GM08714 (cell line): Measurements from ENCODE around the gene ZNF91.
"Not testable (repeated sequence)": the region's sequence is repeated elsewhere in the genome, so short reads cannot be mapped to it uniquely, and the experiment has no call there.

ENCODE experiments used
- H3K4me3 ChIP-seq: fragments of 200-500 bp; sonication (Bioruptor generic); 2 replicates; pipeline ENCODE4 v1.5.1; 2014; ENCODE audit warnings: mild to moderate bottlenecking, low read length, inconsistent platforms
- ZNF274 ChIP-seq: IDR thresholded peaks from 2 replicates; pipeline ENCODE4 v1.6.1; 2012; ENCODE audit warnings: mild to moderate bottlenecking, low read depth, low read length

Gene ZNF91

DNA sequence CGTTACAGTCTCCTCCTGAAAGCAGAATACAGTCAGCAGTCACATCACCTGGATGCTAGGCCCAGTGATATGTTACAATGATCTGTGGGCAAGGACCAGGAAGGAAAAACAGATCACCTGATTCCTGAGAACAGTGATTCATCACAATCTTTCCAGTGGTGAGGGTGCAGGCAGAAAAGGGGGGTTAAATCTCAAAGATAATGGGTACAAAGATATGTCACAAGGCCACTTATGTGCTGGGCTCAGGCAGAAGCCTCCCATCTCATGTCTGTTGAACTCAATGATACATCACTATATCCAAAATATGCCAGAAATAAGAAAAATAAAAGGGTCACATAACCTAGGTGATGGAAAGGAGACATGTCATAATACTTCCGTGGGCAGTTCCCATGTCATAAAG, 10.8 kb upstream of the ZNF91 start:
- TF ChIP-seq ZNF274: no peak
- H3K4me3 ChIP-seq: no peak overlapping the region

DNA sequence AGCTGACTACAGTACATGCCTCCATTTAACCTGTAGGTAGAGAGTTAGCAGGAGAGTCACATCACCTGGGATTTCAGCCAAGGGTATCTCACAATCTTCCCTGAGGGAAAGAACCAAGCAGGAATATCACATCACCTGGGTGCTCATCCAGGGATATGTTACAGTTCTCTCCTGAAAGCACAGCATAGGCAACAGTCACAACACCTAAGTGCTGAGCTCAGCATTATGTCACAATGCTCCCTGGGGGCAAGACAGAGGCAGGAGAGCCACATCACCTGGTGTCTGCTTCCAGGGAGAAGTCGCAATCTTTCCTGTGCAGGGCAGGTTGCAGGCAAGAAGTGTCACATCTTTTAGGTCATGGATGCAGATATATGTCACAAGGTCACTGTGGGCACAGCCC, 9.4 kb upstream of the ZNF91 start:
- no peak overlapping the region for H3K4me3 ChIP-seq
- no peak for TF ChIP-seq ZNF274

GRCh38 chr19:23403581-23404324, 8.5 kb upstream of the ZNF91 start:
- TF ChIP-seq ZNF274: no peak
- no peak overlapping the region for H3K4me3 ChIP-seq

DNA sequence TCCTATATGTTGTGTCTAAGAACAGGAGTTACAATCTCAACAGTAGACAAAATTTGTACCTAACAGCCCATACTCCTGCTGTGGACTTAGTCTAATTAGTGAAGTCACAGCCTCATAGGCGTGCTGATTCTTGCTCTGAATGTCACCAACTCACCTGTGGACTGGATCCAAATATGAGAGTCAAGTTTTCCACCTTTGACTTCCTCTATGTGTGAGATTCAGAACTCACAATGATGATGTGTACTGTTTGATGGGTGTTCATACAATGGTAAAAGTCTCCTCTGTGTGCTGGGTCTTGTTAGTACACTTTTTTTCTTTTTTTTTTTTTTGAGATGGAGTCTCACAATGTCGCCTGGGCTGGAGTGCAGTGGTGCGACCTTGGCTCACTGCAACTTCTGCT, 7.8 kb upstream of the ZNF91 start:
- no peak for TF ChIP-seq ZNF274
- no peak overlapping the region for H3K4me3 ChIP-seq

DNA sequence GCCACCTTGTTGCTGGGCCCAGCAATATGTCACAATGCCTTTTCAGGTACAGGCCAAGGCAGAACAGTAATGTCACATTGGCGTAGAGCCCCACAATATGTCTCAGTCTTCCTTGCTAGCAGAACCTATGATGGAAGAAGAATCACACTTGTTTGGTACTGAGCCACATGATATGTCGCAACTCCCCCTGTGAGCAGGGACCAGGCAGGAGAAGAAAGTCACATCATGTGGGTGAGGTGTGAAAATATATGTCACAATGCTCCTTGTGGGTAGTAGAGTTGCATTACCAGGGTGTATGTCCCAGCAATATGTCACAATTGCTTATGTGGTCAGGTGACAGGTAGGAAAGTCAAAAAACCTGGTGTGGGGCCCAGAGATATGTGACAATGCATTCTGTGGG, 7.1 kb upstream of the ZNF91 start:
- TF ChIP-seq ZNF274: no peak
- no peak overlapping the region for H3K4me3 ChIP-seq

- H3K4me3 ChIP-seq: no peak overlapping the region
- TF ChIP-seq ZNF274: no peak
Measured at GRCh38 chr19:23401086-23401610, 5.9 kb upstream of the ZNF91 start.

- no peak overlapping the region for H3K4me3 ChIP-seq
- no peak for TF ChIP-seq ZNF274
Measured at GRCh38 chr19:23399443-23399842, 4.2 kb upstream of the ZNF91 start.

- not testable (repeated sequence) for H3K4me3 ChIP-seq
Measured at GRCh38 chr19:23395722-23396117, 449 bp upstream of the ZNF91 start.

- TF ChIP-seq ZNF274: no peak
- H3K4me3 ChIP-seq: peak overlapping the region; percentile 56
Measured at GRCh38 chr19:23394511-23394910, 760 bp downstream of the ZNF91 start.

DNA sequence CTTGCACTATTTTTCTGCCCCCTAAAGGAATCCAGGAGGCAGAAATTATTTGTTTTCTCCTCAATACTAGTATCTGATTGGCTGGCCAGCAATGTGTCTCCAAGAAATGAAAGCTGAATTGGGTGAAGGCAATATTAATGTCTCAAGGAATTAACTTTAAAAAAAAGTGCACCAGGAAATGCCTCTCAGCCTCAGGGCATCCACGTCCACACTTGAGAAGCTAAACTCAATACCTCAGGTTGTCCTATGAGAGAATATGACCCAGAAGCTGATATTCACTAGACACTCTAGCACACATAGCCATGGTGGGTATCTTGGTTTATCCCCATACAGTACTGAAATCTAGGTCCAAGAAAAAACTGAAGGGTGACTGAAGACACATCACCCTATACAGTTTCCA, 2.1 kb downstream of the ZNF91 start:
- no peak for TF ChIP-seq ZNF274
- no peak overlapping the region for H3K4me3 ChIP-seq

DNA sequence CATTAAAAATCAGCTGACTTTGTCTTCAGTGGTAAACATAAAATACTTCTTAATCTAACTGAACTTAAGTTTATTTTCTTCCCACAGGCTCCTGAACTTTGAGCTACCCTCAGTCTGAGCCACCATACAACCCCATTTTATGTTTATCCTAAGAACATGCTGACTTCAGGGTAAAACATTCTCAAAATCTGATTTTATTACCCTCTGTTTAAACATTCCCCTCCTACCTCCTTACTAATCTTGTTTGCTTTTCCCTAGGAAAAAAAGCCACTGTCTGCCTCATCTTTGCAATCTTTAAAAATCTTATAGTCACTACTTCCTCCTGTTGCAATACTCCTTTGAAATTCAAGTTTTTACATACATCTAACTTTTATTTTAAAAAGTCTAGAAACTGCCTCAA, 4.0 kb downstream of the ZNF91 start:
- TF ChIP-seq ZNF274: no peak
- H3K4me3 ChIP-seq: no peak overlapping the region

DNA sequence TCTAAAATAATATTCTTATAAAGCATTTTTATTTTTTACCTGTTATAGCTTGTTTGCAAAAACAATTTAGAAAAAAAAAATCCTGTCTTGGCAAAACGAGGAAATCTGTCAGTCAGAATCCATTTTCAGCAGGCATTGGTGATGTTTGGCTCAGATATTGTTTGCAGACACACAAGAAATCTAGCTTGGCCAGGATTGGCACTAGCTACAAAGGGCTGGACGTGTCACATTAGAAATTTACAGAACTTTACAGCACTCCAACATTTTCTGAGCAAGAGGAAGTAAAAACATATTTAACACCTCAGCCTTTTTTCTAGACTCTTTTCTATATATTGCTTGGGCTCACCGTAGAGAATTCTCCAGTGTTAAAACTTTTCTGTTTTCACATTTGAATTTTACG, 9.9 kb downstream of the ZNF91 start:
- no peak for TF ChIP-seq ZNF274
- no peak overlapping the region for H3K4me3 ChIP-seq

- H3K4me3 ChIP-seq: no peak overlapping the region
- no peak for TF ChIP-seq ZNF274
Measured at GRCh38 chr19:23384858-23385257, 10.4 kb downstream of the ZNF91 start.

DNA sequence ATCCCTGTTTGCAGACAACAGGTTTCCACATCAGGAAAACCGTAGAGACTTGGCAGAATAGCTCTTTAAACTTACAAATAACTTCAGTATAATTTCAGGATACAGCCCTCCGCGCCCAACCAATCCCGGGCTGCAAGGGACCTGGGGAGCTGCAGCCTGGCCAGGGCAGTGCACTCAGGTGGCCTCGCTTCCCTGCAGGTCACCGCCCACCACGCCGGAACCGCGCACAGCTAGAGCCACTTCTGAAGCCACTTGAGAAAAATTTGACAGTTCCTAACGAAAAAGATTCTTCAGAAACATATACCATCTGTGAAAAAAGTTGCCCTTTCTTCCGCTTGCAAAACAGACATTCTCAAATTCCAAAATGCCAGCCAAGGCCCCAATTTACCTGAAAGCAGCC, 11.1 kb downstream of the ZNF91 start:
- H3K4me3 ChIP-seq: no peak overlapping the region
- TF ChIP-seq ZNF274: no peak

DNA sequence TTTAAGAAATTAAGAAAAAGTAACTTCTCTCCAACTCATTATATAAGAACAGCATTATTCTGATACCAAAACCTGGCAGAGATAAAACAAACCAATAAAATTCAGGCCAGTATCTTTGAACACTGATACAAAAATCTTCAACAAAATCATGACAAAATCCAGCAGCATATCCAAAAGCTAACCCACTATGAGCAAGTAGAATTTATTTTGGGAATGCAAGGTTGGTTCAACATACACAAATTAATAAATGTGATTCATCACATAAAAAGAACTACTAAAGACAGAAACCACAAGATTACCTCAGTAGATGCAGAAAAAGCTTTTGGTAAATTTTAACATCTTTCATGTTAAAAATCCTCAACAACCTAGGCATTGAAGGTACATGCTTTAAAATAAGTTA, 12.3 kb downstream of the ZNF91 start:
- no peak overlapping the region for H3K4me3 ChIP-seq
- no peak for TF ChIP-seq ZNF274

GRCh38 chr19:23381114-23381513, 14.2 kb downstream of the ZNF91 start:
- no peak for TF ChIP-seq ZNF274
- no peak overlapping the region for H3K4me3 ChIP-seq

DNA sequence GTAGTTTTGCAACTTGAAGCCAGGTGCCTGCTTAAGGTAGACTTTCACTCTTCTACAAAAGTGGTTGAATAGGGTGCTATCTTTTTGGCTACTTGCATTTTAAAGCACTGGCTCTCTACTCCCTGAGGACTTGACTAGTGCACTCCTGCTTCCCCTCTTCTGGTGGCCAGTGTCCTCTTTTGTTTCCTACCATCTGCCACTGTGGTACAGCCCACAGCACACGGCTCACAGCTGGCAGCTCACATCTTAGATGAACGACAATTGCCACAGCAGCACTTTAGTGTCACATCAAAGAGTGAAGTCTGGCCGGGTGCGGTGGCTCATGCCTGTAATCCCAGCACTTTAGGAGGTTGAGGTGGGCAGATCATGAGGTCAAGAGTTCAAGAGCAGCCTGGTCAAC, 15.6 kb downstream of the ZNF91 start:
- not testable (repeated sequence) for H3K4me3 ChIP-seq
